Transverse colon (tissue), 4 donors: ENCODE data around the gene SPDYC. TPM values are rescaled to one million over a fixed set of nuclear protein-coding genes. Genes with fewer than 3 reads are reported as not detected.
A peak's percentile ranks its signal among the peaks of the same experiment; 100 is the strongest.

Experiments used
- DNase-seq: peaks from one replicate; pipeline ENCODE4 v3.0.0-alpha.2; 2019
- H3K27ac ChIP-seq, 4 donors: fragments of 200-600 bp; sonication (generic); 2 replicates each; pipeline ENCODE4 v1.5.1; 2016 to 2018; ENCODE audit warnings: inconsistent platforms in 4 of 4
- H3K27me3 ChIP-seq: fragments of 200-600 bp; sonication (generic); 2 replicates; pipeline ENCODE4 v1.5.1; 2017; ENCODE audit warnings: inconsistent platforms
- H3K36me3 ChIP-seq, 4 donors: fragments of 200-600 bp; sonication (generic); 2 replicates each; pipeline ENCODE4 v1.5.1; 2017 to 2019; ENCODE audit warnings: inconsistent platforms in 4 of 4
- H3K4me1 ChIP-seq, 4 donors: fragments of 200-600 bp; sonication (generic); 2 replicates each; pipeline ENCODE4 v1.5.1; 2017 to 2020; ENCODE audit warnings: inconsistent platforms in 4 of 4
- H3K4me3 ChIP-seq, 4 donors: fragments of 200-600 bp; sonication (generic); 1 replicate in 1 of 4; 2 replicates in 3 of 4; pipeline versions ENCODE4 v1.5.1 to v1.6.1; 2017 to 2019; ENCODE audit warnings: inconsistent platforms in 4 of 4
- H3K9me3 ChIP-seq, 2 donors: fragments of 200-600 bp; sonication (generic); 2 replicates each; pipeline ENCODE4 v1.5.1; 2017 to 2019; ENCODE audit warnings: inconsistent platforms in 2 of 2
- EP300 ChIP-seq: sonication (generic); formaldehyde crosslinking; IDR thresholded peaks from one replicate; pipeline ENCODE4 v1.6.1; 2017; ENCODE audit warnings: antibody characterized with exemption, low read depth
- POLR2A ChIP-seq: fragments of 450-650 bp; IDR thresholded peaks from one replicate; pipeline ENCODE4 v1.6.1; 2016; ENCODE audit warnings: antibody characterized with exemption, mild to moderate bottlenecking, moderate library complexity
- POLR2AphosphoS5 ChIP-seq, 3 donors: sonication (generic); formaldehyde crosslinking; IDR thresholded peaks; one replicate each; pipeline ENCODE4 v1.6.1; 2016; ENCODE audit warnings: antibody characterized with exemption in 3 of 3
- WGBS, 2 donors: methylation state at CpG; one replicate each; pipeline ENCODE4 v1.1.5; 2018; ENCODE audit warnings: low coverage in 1 of 2; 5-methylcytosine and 5-hydroxymethylcytosine counted together
- in situ Hi-C, 4 donors: fragments of 200-750 bp; cut with MboI; loops; one replicate each; pipeline versions ENCODE4 v1.15.0 to v1.15.1; 2017; ENCODE audit warnings: low sequenced_read_pairs in 3 of 4, low pct_ligation_motif_present in 1 of 4, low pct_unique_long_range_greater_than_20kb in 1 of 4
- intact Hi-C: fragments of 100-400 bp; cut with DNase I; formaldehyde crosslinking; loops from one replicate; pipeline ENCODE4 v1.15.1; 2023; ENCODE audit warnings: low total_unique reads
- total RNA-seq, 4 donors: library from RNA; depleted of rRNA; stranded (reverse); fragments of >200 nt; gene quantifications; one replicate each; pipeline ENCODE4 v1.1.0, GENCODE V29; 2016
- TF ChIP-seq, protein P1 (sequence below), 5 experiments: fragments of 200-600 bp in 3 of 5; fragments of 450-650 bp in 2 of 5; sonication (generic) in 3 of 5; IDR thresholded peaks; 1 replicate in 2 of 5; 2 replicates in 3 of 5; pipeline ENCODE4 v1.5.1; 2016 to 2017; ENCODE audit warnings: antibody characterized with exemption in 5 of 5, inconsistent platforms in 3 of 5, mild to moderate bottlenecking in 2 of 5, moderate library complexity in 1 of 5

SPDYC gene
- total RNA-seq, 4 donors from 2014 or later: not detected

DNA sequence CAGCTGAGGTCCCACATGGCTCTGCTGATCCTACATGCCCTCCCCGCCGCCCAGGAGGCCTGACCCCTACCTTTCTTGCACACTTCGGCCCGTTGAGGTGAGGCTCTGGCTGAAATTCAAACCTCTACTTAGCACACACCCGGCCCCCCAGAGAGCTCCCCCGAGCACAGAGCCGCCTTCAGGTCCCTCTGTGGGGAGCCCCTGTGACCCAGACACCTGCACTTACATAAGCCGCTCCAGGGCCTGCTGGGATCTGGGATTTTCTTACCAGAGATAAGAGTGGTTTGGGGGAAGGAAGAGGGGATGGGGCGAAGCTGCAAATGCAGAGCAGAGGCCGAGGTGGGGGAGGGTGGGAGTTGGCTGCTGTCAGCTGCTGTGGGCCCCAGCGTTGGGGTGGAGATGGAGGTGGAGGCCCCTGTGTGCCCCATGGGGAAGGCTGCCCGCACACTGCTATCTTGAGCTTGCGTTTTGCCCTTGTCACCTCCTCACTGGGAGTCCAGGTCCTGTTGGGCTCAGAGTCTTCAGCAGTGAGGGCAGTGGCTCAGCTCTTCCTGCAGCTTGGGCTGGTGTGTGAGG lies 42.3 kb downstream of the SPDYC start:
- Histone ChIP-seq H3K4me1 (peaks cover 0 to 11% (median 9%) of the 10 kb centered on the region in 4 donors), H3K9me3 (no peaks in the 10 kb centered on the region), H3K36me3 (peaks cover 0 to 20% (median 7%) of the 10 kb centered on the region in 4 donors), H3K27ac (no peak overlapping the region), H3K4me3 (no peak overlapping the region), H3K27me3 (no peaks in the 10 kb centered on the region)
- 86% methylated on average over 13 of the region's 13 CpGs; no CpG with 5 or more reads in 1 of the 2 donors for WGBS, 2 donors
- no peak for DNase-seq
- no peak for TF ChIP-seq POLR2A
- TF ChIP-seq, protein P1, sequence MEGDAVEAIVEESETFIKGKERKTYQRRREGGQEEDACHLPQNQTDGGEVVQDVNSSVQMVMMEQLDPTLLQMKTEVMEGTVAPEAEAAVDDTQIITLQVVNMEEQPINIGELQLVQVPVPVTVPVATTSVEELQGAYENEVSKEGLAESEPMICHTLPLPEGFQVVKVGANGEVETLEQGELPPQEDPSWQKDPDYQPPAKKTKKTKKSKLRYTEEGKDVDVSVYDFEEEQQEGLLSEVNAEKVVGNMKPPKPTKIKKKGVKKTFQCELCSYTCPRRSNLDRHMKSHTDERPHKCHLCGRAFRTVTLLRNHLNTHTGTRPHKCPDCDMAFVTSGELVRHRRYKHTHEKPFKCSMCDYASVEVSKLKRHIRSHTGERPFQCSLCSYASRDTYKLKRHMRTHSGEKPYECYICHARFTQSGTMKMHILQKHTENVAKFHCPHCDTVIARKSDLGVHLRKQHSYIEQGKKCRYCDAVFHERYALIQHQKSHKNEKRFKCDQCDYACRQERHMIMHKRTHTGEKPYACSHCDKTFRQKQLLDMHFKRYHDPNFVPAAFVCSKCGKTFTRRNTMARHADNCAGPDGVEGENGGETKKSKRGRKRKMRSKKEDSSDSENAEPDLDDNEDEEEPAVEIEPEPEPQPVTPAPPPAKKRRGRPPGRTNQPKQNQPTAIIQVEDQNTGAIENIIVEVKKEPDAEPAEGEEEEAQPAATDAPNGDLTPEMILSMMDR (IDR thresholded peaks at IDR 0.05): no peak
- in situ Hi-C loops (no loop called here), intact Hi-C loops (no loop called here)

DNA sequence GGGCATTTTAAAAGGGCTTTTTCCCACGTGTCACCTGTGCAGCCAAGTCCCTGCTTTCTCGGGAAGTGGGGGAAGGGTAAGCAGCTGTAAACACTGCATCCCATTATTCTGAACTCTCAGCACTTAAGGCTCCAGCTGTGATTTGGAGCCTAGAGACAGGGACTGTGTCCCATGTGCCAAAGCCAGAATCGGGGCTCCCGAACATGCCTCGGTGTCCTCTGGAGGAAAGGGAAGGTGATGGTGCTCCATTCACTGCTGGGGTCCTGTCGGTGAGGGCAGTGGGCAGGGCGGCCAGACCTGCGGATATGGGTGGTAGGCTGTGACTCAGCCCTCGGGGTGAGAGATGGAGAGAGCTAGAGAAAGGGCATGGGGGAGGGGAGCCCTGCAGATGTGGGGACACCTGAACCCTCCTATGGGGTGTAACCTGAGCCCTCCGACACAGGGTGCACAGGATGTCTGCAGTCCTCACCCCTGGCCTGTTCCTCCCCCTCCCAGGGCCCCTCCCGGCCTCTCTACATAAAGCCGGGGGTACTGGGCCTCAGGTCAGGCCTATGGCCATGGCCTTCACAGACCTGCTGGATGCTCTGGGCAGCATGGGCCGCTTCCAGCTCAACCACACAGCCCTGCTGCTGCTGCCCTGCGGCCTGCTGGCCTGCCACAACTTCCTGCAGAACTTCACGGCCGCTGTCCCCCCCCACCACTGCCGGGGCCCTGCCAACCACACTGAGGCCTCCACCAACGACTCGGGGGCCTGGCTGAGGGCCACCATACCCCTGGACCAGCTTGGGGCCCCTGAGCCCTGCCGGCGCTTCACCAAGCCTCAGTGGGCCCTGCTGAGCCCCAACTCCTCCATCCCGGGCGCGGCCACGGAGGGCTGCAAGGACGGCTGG lies 43.5 kb downstream of the SPDYC start:
- Histone ChIP-seq H3K36me3 (peaks cover 0 to 20% (median 7%) of the 10 kb centered on the region in 4 donors), H3K27ac (no peak overlapping the region), H3K27me3 (no peaks in the 10 kb centered on the region), H3K4me1 (peaks cover 0 to 4% (median 3%) of the 10 kb centered on the region in 4 donors), H3K9me3 (no peaks in the 10 kb centered on the region), H3K4me3 (no peak overlapping the region)
- intact Hi-C loops (no loop called here), in situ Hi-C loops (no loop called here)
- WGBS, 2 donors: 59% methylated on average over 26 of the region's 26 CpGs; no CpG with 5 or more reads in 1 of the 2 donors
- TF ChIP-seq, protein P1 (IDR thresholded peaks at IDR 0.05): no peak
- TF ChIP-seq POLR2AphosphoS5 (IDR thresholded peaks at IDR 0.05): peak in 1 of 3 donors; percentile 2
- no peak for DNase-seq

DNA sequence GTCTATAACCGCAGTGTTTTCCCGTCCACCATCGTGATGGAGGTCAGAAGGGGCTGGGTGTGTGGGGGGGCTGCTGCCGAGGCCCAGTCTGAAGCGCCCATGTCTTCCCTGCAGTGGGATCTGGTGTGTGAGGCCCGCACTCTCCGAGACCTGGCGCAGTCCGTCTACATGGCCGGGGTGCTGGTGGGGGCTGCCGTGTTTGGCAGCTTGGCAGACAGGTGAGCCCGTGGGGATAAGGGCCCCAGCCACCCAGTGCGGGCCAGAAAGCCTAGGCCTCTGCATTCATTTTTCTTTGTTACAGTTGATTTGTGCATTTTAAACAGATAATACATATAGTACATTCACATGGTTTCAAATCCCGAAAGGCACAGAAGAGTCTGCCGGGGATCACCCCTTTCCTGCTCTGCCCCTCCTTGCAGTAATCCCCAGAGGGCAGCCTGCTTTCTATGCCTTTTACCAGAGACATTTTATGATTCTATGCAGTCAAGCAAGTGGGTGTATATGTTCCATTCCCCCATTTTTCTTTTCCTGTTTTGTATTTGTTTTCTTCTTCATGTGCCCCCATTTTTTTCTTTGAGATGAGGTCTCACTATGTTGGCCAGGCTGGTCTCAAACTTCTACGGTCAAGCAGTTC lies 44.3 kb downstream of the SPDYC start:
- 72 to 100% methylated on average over 1 to 16 of the region's 16 CpGs for WGBS, 2 donors
- intact Hi-C loops (no loop called here), in situ Hi-C loops (no loop called here)
- no peak overlapping the region for H3K4me3 ChIP-seq
- DNase-seq: no peak
- TF ChIP-seq POLR2AphosphoS5 (IDR thresholded peaks at IDR 0.05): no peak
- TF ChIP-seq, protein P1 (IDR thresholded peaks at IDR 0.05): no peak
- no peak for TF ChIP-seq POLR2A
- TF ChIP-seq EP300: no peak
- no peak overlapping the region for H3K27ac ChIP-seq
- H3K36me3 ChIP-seq: peaks cover 0 to 20% (median 7%) of the 10 kb centered on the region in 4 donors
- H3K4me1 ChIP-seq: no peaks in the 10 kb centered on the region
- no peaks in the 10 kb centered on the region for H3K27me3 ChIP-seq
- no peaks in the 10 kb centered on the region for H3K9me3 ChIP-seq

DNA sequence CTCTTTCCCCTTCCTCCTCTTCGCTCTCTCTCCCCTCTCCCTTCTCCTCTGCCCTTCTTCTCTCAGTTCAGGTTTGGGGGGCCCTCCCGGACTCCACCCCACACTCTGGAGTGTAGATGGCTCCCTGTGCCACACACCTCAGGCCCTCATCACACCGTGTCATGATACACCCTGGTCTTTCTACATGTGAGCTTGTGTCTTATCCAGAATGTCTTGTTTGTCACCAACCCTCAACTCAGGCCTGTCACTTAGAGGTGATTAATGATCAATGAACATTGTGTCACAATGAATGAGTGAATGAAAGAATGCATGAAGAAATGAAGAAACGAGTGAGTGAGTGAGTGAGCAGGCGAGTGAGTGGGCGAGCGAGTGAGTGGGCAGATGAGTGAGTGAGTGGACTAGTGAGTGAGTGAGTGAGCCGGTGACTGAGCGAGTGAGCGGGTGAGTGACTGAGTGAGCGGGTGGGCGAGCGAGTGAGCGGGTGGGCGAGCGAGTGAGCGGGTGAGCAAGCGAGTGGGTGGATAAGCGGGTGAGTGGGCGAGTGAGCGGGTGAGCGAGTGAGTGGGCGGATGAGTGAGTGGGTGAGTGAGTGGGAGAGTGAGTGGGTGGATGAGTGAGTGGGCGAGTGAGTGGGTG lies 45.5 kb downstream of the SPDYC start:
- no peak for DNase-seq
- intact Hi-C loops (no loop called here), in situ Hi-C loops (no loop called here)
- no peak for TF ChIP-seq POLR2A
- TF ChIP-seq, protein P1 (IDR thresholded peaks at IDR 0.05): no peak
- Histone ChIP-seq H3K9me3 (no peaks in the 10 kb centered on the region), H3K27me3 (no peaks in the 10 kb centered on the region), H3K27ac (no peak overlapping the region), H3K36me3 (peaks cover 0 to 9% (median 3%) of the 10 kb centered on the region in 4 donors), H3K4me1 (peaks cover 0 to 3% (median 0%) of the 10 kb centered on the region in 4 donors), H3K4me3 (no peak overlapping the region)
- 87 to 91% methylated on average over 21 to 24 of the region's 24 CpGs for WGBS, 2 donors
